A673 (cell line): ENCODE results near the gene SEMG1.

Experiments used
- EZH2 ChIP-seq: fragments of 200-600 bp; sonication (generic); IDR thresholded peaks from 2 replicates; pipeline ENCODE4 v1.6.1; 2017; ENCODE audit warnings: borderline replicate concordance, low read depth, mild to moderate bottlenecking, mixed read lengths, antibody characterized with exemption, low read length; ENCODE audit not compliant: poor library complexity, severe bottlenecking
- TF ChIP-seq, protein P1 (sequence below): fragments of 300-800, 200-600 bp; sonication (generic); conservative IDR thresholded peaks from 2 replicates; pipeline ENCODE4 v1.5.1; 2017; ENCODE audit warnings: low read depth, mild to moderate bottlenecking, antibody characterized with exemption, low read length, moderate library complexity, mixed read lengths

DNA sequence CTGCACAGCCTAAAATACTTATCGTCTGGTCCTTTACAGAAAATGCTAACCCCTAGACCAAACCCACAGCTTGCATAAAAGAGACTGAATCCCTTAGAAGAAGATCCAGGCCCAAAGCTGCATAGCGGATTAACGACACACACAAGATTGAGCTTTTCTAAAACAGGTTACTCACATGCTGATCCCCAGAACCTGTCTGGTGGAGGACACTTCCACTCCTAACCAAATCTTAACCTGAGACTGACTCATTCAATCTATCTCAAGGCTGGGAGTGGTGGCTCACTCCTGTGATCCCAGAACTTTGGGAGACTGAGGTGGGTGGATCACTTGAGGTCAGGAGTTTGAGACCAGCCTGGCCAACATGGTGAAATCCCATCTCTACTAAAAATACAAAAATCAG is 50.3 kb downstream of the SEMG1 start:
- TF ChIP-seq, protein P1, sequence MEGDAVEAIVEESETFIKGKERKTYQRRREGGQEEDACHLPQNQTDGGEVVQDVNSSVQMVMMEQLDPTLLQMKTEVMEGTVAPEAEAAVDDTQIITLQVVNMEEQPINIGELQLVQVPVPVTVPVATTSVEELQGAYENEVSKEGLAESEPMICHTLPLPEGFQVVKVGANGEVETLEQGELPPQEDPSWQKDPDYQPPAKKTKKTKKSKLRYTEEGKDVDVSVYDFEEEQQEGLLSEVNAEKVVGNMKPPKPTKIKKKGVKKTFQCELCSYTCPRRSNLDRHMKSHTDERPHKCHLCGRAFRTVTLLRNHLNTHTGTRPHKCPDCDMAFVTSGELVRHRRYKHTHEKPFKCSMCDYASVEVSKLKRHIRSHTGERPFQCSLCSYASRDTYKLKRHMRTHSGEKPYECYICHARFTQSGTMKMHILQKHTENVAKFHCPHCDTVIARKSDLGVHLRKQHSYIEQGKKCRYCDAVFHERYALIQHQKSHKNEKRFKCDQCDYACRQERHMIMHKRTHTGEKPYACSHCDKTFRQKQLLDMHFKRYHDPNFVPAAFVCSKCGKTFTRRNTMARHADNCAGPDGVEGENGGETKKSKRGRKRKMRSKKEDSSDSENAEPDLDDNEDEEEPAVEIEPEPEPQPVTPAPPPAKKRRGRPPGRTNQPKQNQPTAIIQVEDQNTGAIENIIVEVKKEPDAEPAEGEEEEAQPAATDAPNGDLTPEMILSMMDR: no peak
- TF ChIP-seq EZH2: no peak
